ENCODE results near the gene SIVA1.

DNA sequence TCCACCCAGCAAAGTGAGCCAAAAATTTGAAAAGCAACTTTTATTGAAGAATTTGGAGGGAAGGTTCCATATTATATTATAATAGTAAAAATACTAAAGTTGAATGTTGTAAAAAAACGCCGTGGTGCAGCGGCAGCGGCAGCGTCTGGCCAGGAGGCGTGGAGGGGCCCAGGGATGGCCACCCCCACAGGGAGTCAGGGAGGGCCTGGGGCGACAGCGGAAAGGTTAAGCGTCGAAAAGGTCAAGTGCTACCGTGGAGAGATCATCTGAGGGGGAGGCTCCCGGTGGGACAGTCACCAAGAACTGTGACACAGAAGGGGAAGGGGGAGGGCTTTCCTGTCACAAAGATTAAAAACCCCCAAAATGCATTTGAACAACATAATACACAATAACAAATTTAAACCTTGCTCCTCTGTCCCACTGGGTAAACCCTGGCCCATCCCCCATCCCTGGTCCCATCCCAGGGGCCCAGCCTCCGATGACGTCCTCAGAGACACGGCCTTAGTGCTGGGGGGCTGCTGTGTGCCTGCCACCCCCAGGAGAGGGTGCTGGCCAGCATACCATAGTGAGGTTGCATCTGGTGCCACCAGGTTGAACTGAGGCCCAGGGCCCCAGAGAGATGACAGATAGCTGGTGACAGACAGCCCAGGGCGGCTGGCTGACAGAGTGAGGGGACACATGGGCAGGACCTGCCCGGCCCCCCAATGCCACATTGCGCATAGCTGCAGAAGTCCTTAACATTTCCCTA is 16.6 kb downstream of the SIVA1 start:
- TF ChIP-seq, protein P1, sequence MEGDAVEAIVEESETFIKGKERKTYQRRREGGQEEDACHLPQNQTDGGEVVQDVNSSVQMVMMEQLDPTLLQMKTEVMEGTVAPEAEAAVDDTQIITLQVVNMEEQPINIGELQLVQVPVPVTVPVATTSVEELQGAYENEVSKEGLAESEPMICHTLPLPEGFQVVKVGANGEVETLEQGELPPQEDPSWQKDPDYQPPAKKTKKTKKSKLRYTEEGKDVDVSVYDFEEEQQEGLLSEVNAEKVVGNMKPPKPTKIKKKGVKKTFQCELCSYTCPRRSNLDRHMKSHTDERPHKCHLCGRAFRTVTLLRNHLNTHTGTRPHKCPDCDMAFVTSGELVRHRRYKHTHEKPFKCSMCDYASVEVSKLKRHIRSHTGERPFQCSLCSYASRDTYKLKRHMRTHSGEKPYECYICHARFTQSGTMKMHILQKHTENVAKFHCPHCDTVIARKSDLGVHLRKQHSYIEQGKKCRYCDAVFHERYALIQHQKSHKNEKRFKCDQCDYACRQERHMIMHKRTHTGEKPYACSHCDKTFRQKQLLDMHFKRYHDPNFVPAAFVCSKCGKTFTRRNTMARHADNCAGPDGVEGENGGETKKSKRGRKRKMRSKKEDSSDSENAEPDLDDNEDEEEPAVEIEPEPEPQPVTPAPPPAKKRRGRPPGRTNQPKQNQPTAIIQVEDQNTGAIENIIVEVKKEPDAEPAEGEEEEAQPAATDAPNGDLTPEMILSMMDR (IDR thresholded peaks at IDR 0.05), result no peak
- TF ChIP-seq POLR2A (IDR thresholded peaks at IDR 0.05) (no peak), EP300 (IDR thresholded peaks at IDR 0.05) (no peak)
